ENCODE data around the gene DENND1A. TPM values are rescaled to one million over a fixed set of nuclear protein-coding genes. Genes with fewer than 3 reads are reported as not detected.

Gene DENND1A
- total RNA-seq, 1 donor from 2014 or later = 25.2 TPM

GRCh38 chr9:123416176-123416575 lies 513.8 kb downstream of the DENND1A start:
- Mint-ChIP-seq H3K4me1 (no peaks in the 10 kb centered on the region), H3K27me3 (no peaks in the 10 kb centered on the region), H3K9me3 (no peaks in the 10 kb centered on the region), H3K27ac (no peak overlapping the region), H3K36me3 (ENCODE audit: low read depth) (peaks cover 28% of the 10 kb centered on the region), H3K4me3 (no peak overlapping the region)
- POLR2A ChIA-PET = interaction anchor here (0.9 kb wide), 1 partner anchor 23 kb away, joined by 3 read pairs; no protein-coding TSS in a partner anchor
- DNase-seq (no peak), ATAC-seq (ENCODE audit: low read depth) (no peak)
- intact Hi-C loops (cut with micrococcal nuclease) = no loop called here
- CTCF ChIA-PET = no interaction called here
- TF ChIP-seq, protein P1, sequence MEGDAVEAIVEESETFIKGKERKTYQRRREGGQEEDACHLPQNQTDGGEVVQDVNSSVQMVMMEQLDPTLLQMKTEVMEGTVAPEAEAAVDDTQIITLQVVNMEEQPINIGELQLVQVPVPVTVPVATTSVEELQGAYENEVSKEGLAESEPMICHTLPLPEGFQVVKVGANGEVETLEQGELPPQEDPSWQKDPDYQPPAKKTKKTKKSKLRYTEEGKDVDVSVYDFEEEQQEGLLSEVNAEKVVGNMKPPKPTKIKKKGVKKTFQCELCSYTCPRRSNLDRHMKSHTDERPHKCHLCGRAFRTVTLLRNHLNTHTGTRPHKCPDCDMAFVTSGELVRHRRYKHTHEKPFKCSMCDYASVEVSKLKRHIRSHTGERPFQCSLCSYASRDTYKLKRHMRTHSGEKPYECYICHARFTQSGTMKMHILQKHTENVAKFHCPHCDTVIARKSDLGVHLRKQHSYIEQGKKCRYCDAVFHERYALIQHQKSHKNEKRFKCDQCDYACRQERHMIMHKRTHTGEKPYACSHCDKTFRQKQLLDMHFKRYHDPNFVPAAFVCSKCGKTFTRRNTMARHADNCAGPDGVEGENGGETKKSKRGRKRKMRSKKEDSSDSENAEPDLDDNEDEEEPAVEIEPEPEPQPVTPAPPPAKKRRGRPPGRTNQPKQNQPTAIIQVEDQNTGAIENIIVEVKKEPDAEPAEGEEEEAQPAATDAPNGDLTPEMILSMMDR (IDR thresholded peaks at IDR 0.05) = no peak

- TF ChIP-seq, protein P1 (IDR thresholded peaks at IDR 0.05) = no peak
- ATAC-seq (ENCODE audit: low read depth) (no peak), DNase-seq (no peak)
- H3K4me3 Mint-ChIP-seq = no peak overlapping the region
- intact Hi-C loops (cut with micrococcal nuclease) = no loop called here
- no peaks in the 10 kb centered on the region for H3K4me1 Mint-ChIP-seq
- no peaks in the 10 kb centered on the region for H3K9me3 Mint-ChIP-seq
- CTCF ChIA-PET = no interaction called here
- H3K27me3 Mint-ChIP-seq = no peaks in the 10 kb centered on the region
- POLR2A ChIA-PET = interaction anchor here (0.9 kb wide), 1 partner anchor 24 kb away, joined by 3 read pairs; no protein-coding TSS in a partner anchor
- H3K36me3 Mint-ChIP-seq (ENCODE audit: low read depth) = peaks cover 26% of the 10 kb centered on the region
- H3K27ac Mint-ChIP-seq = no peak overlapping the region
These were observed 514.7 kb downstream of the DENND1A start for GRCh38 chr9:123414936-123415930.

DNA sequence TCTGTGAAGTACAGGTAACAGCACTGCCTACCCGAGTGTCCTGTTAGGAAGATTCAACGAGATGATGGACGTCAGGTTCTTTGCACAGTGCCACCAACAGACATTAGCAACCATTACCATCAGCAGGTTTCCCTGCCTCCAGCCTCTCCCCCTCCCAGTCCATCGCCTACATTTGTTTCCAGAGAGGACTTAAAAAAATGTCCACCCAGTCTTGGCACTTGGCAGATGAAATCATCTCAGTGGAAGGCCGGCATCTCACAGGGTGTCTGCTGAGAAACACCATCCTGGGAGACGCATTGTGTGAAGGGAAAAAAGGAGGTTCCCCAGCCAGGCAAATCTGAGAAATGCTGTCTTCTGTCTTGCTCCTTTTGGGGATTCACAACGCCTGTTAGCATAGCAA lies 515.7 kb downstream of the DENND1A start:
- TF ChIP-seq, protein P1 (IDR thresholded peaks at IDR 0.05) = no peak
- Mint-ChIP-seq H3K36me3 (ENCODE audit: low read depth) (peaks cover 17% of the 10 kb centered on the region), H3K9me3 (no peaks in the 10 kb centered on the region), H3K4me1 (no peaks in the 10 kb centered on the region), H3K27me3 (no peaks in the 10 kb centered on the region), H3K4me3 (no peak overlapping the region), H3K27ac (no peak overlapping the region)
- ChIA-PET CTCF (no interaction called here), POLR2A (no interaction called here)
- DNase-seq (no peak), ATAC-seq (ENCODE audit: low read depth) (no peak)
- intact Hi-C loops (cut with micrococcal nuclease) = no loop called here

GRCh38 chr9:123412171-123412820 lies 517.6 kb downstream of the DENND1A start:
- H3K27me3 Mint-ChIP-seq = no peaks in the 10 kb centered on the region
- intact Hi-C loops (cut with micrococcal nuclease) = no loop called here
- peaks cover 15% of the 10 kb centered on the region for H3K36me3 Mint-ChIP-seq (ENCODE audit: low read depth)
- TF ChIP-seq, protein P1 (IDR thresholded peaks at IDR 0.05) = no peak
- H3K4me3 Mint-ChIP-seq = no peak overlapping the region
- ATAC-seq (ENCODE audit: low read depth) = no peak
- H3K27ac Mint-ChIP-seq = no peak overlapping the region
- ChIA-PET POLR2A (no interaction called here), CTCF (no interaction called here)
- H3K4me1 Mint-ChIP-seq = no peaks in the 10 kb centered on the region
- DNase-seq = no peak
- no peaks in the 10 kb centered on the region for H3K9me3 Mint-ChIP-seq

GRCh38 chr9:123411636-123412035 lies 518.3 kb downstream of the DENND1A start:
- Mint-ChIP-seq H3K4me1 (no peaks in the 10 kb centered on the region), H3K9me3 (no peaks in the 10 kb centered on the region), H3K27me3 (no peaks in the 10 kb centered on the region), H3K27ac (no peak overlapping the region), H3K4me3 (no peak overlapping the region), H3K36me3 (ENCODE audit: low read depth) (peaks cover 14% of the 10 kb centered on the region)
- ChIA-PET POLR2A (interaction anchor here (1.1 kb wide), 1 partner anchor 9 kb away, joined by 8 read pairs; no protein-coding TSS in a partner anchor), CTCF (no interaction called here)
- TF ChIP-seq, protein P1 (IDR thresholded peaks at IDR 0.05) = no peak
- DNase-seq (no peak), ATAC-seq (ENCODE audit: low read depth) (no peak)
- intact Hi-C loops (cut with micrococcal nuclease) = no loop called here

Data from activated B cell treated with CpG ODN at 0.5 μM for 24 hours (primary cell).